ENCODE results near the gene LRRC17. TPM values are rescaled to one million over a fixed set of nuclear protein-coding genes. Genes with fewer than 3 reads are reported as not detected.

LRRC17 gene
- total and polyA plus RNA-seq, 10 of the 15 experiments (the other 5 are each of a cell fraction or from before 2014, with no cell fraction given), result 0.06 to 0.31 (median 0.10) TPM; not detected in 5

- TF ChIP-seq RELB (IDR thresholded peaks at IDR 0.05; ENCODE audit: low read depth) (no peak), CTCF (IDR thresholded peaks at IDR 0.05 in 2 of 3, conservative IDR thresholded peaks at IDR 0.05 in 1 of 3; ENCODE audit: control insufficient read depth in 2 of 3, extremely low read depth in 1 of 3, insufficient read depth in 1 of 3, low read depth in 3 of 3, low read length in 3 of 3) (no peak), TARDBP (IDR thresholded peaks at IDR 0.05; ENCODE audit: borderline replicate concordance) (no peak)
These were observed 78.3 kb downstream of the LRRC17 start (continued) for GRCh38 chr7:102991077-102991539.

GRCh38 chr7:102991540-102992214 lies 78.9 kb downstream of the LRRC17 start:
- H2AFZ ChIP-seq (ENCODE audit: control insufficient read depth, low read depth, low read length), result no peak overlapping the region

More at GRCh38 chr7:102991540-102992214, 78.9 kb downstream of the LRRC17 start:
- no peak for FAIRE-seq
- intact Hi-C loops (cut with micrococcal nuclease; ENCODE audit: unreplicated experiment), result no loop called here
- no peaks in the 10 kb centered on the region for H3K36me3 ChIP-seq (ENCODE audit: control insufficient read depth in 2 of 2, insufficient read depth in 2 of 2, low read length in 1 of 2)
- no peak overlapping the region for H3K27ac ChIP-seq (ENCODE audit: control insufficient read depth, insufficient read depth)
- 47% methylated on average over 2 of the region's 2 CpGs for WGBS (ENCODE audit: insufficient coverage, insufficient replicate concordance, low lambda C conversion rate, missing lambda C conversion rate)
- ATAC-seq, result no peak
- no peak overlapping the region for H3K9ac ChIP-seq (ENCODE audit: control insufficient read depth, insufficient read depth, low read length)
- H3K4me3 ChIP-seq, result no peak overlapping the region
- no peak for TF ChIP-seq HCFC1 (IDR thresholded peaks at IDR 0.05; ENCODE audit: low read length)
- no peak for TF ChIP-seq JUND (IDR thresholded peaks at IDR 0.05; ENCODE audit: low read depth, low read length)
- no peak for TF ChIP-seq HDAC2 (IDR thresholded peaks at IDR 0.05)
- no peak for TF ChIP-seq E2F8 (IDR thresholded peaks at IDR 0.05; ENCODE audit: low read depth, partially characterized antibody)
- TF ChIP-seq RUNX3 (IDR thresholded peaks at IDR 0.05; ENCODE audit: low read length), result no peak
- TF ChIP-seq ATF3 (IDR thresholded peaks at IDR 0.05; ENCODE audit: borderline replicate concordance, extremely low read depth, low read depth, low read length), result no peak
- no peak for TF ChIP-seq BCL3 (IDR thresholded peaks at IDR 0.05; ENCODE audit: borderline replicate concordance, insufficient read depth, low read depth, low read length, poor library complexity, severe bottlenecking)
- DNase-seq (ENCODE audit: low read depth, low spot score), result no peak
- SMC1A ChIA-PET (ENCODE audit: uncharacterized antibody, unreplicated experiment), result no interaction called here
- RAD21 ChIA-PET (ENCODE audit: unreplicated experiment), result no interaction called here
- H3K79me2 ChIP-seq (ENCODE audit: control insufficient read depth, insufficient read depth, low read length), result no peaks in the 10 kb centered on the region
- BruUV-seq (replicated peaks), result no TSS peak
- POLR2A ChIA-PET, result no interaction called here
- in situ Hi-C loops (cut with MboI), result no loop called here
- H3K4me2 ChIP-seq (ENCODE audit: control insufficient read depth, insufficient read depth), result no peak overlapping the region
- H4K20me1 ChIP-seq (ENCODE audit: control insufficient read depth, insufficient read depth), result no peaks in the 10 kb centered on the region
- H3K9me3 ChIP-seq (replicated peaks; ENCODE audit: control insufficient read depth, insufficient read depth, low read length), result no peaks in the 10 kb centered on the region; the same call in 2 of the 3 replicates
- CTCF ChIA-PET, result no interaction called here
- H3K4me1 ChIP-seq (ENCODE audit: control insufficient read depth, insufficient read depth, low read length), result no peaks in the 10 kb centered on the region
- H3K27me3 ChIP-seq (replicated peaks in 1 of 2; ENCODE audit: control insufficient read depth in 2 of 2, insufficient read depth in 2 of 2, low read length in 1 of 2), result peaks cover 0 to 3% of the 10 kb centered on the region in 2 experiments; a peak in 2 of 4 replicates

Measured in GM12878 (cell line).